C4-2B (cell line): ENCODE results near the gene CCL27.

Source experiments
- ZFX ChIP-seq: fragments of 450-650 bp; IDR thresholded peaks from 2 replicates; pipeline ENCODE4 v1.6.1; 2017
- TF ChIP-seq, protein P1 (sequence below): fragments of 450-650 bp; conservative IDR thresholded peaks from 2 replicates; pipeline ENCODE4 v1.5.1; 2017; ENCODE audit warnings: mild to moderate bottlenecking

- TF ChIP-seq, protein P1, sequence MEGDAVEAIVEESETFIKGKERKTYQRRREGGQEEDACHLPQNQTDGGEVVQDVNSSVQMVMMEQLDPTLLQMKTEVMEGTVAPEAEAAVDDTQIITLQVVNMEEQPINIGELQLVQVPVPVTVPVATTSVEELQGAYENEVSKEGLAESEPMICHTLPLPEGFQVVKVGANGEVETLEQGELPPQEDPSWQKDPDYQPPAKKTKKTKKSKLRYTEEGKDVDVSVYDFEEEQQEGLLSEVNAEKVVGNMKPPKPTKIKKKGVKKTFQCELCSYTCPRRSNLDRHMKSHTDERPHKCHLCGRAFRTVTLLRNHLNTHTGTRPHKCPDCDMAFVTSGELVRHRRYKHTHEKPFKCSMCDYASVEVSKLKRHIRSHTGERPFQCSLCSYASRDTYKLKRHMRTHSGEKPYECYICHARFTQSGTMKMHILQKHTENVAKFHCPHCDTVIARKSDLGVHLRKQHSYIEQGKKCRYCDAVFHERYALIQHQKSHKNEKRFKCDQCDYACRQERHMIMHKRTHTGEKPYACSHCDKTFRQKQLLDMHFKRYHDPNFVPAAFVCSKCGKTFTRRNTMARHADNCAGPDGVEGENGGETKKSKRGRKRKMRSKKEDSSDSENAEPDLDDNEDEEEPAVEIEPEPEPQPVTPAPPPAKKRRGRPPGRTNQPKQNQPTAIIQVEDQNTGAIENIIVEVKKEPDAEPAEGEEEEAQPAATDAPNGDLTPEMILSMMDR, result no peak
- no peak for TF ChIP-seq ZFX
Measured at GRCh38 chr9:34658461-34658860, 4.0 kb downstream of the CCL27 start.
